Left ventricle myocardium superior (tissue), 1 donor: Measurements from ENCODE around the gene LIMK2. TPM values are rescaled to one million over a fixed set of nuclear protein-coding genes. Genes with fewer than 3 reads are reported as not detected.
"Not testable (repeated sequence)": the region's sequence is repeated elsewhere in the genome, so short reads cannot be mapped to it uniquely, and the experiment has no call there.

ENCODE experiments used
- ATAC-seq: fragments of 200-7000 bp; cut with Tn5 transposase; one replicate; pipeline ENCODE4 v1.9.1; 2020; ENCODE audit warnings: mild to moderate bottlenecking, moderate library complexity
- DNase-seq: peaks from one replicate; pipeline ENCODE4 v3.0.0-alpha.2; 2020
- intact Hi-C: fragments of 100-400 bp; cut with micrococcal nuclease; formaldehyde crosslinking; loops from one replicate; pipeline ENCODE4 v1.11.0; 2022
- total RNA-seq: library from RNA; stranded (reverse); fragmentation: NEBNext Ultra II Directional; extraction: Animal tissue kit (Norgen Biotek cat#: 25700); gene quantifications from one replicate; pipeline ENCODE4 v1.2.1, GENCODE V29; 2021
- donor health status: DM: no; HTN: yes; CAD: no; lungs with severe emphysema.

Gene LIMK2
- total RNA-seq, 1 donor from 2014 or later, result 8.6 TPM

GRCh38 chr22:31236044-31236443, 23.9 kb downstream of the LIMK2 start:
- intact Hi-C loops, result not testable (repeated sequence)

DNA sequence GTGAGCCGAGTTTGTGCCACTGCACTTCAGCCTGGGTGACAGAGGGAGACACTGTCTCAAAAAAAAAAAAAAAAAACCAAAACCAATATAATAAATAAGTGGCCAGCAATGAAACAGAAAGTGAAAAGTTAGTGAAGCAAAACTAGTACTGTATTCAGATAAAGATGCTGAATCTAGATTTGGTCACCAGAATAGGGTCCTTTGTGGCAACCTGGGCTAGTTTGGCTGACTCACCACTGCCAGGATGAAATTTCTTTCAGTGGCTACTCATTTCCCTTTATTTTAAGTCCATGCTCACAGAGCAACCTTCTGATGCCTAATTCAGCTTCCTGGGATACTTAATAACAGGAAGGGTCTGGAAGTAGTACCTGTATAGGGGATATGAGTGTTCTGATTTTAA, 26.0 kb downstream of the LIMK2 start:
- ATAC-seq, result no peak
- intact Hi-C loops, result no loop called here
- DNase-seq, result no peak

More at GRCh38 chr22:31236044-31236443, 23.9 kb downstream of the LIMK2 start:
- not testable (repeated sequence) for DNase-seq, ATAC-seq

DNA sequence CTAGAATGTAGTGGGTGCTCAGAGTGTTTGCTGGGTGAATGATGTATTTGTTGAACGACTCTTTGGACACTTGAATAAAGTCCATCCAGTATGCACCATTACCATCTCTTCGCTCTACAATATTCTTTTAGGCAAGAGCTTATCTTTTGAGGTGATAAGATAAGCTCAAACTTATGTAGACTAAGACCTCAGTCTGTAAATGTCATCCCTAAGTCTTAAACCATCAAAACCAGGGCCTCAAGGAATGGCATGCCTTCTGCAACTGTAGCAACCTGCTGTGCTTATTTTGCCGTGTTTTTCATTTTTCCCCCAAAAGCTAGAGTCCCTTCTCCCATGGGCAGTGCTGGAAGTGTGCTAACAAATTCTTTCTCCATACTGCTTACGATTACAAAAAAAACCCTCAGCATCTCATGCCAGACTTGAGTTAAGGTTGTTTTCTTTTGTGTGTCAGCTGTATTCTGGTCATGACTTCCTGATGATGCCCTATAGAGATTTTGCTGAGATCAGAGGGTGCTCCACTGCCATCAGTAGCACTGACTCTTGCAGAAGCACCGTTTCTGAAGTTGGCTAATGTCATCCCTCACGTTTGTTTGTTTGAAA, 27.8 kb downstream of the LIMK2 start:
- ATAC-seq (no peak), DNase-seq (no peak)
- intact Hi-C loops, result no loop called here

DNA sequence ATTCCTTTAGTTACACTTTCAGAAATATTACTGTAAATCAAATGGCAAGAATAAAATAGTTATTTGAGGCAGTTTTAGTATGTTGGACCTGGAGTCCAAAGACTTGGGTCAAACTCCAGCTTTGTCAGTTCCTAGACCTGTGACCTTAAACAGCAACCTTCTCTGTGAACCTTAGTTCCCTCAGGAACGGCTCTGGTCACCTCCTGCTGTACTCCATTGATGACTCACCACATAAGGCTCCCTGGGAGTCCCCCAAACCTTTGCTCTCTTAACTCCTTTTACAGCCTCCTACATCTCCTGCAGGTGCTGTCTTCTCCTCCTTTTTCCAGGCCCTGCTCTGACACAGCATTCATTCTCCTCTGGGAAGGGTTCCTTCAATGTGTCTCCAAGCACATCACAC, 29.1 kb downstream of the LIMK2 start:
- ATAC-seq (no peak), DNase-seq (no peak)
- intact Hi-C loops, result no loop called here

GRCh38 chr22:31241936-31242335, 29.8 kb downstream of the LIMK2 start:
- ATAC-seq, result no peak
- no peak for DNase-seq
- intact Hi-C loops, result no loop called here

- intact Hi-C loops, result no loop called here
- no peak for ATAC-seq
- no peak for DNase-seq
These were observed 31.4 kb downstream of the LIMK2 start for GRCh38 chr22:31243339-31244045.

- intact Hi-C loops, result no loop called here
- no peak for ATAC-seq
These were observed 32.2 kb downstream of the LIMK2 start for GRCh38 chr22:31244046-31244942.

GRCh38 chr22:31244943-31245451, 32.9 kb downstream of the LIMK2 start:
- DNase-seq, result no peak
- no peak for ATAC-seq
- intact Hi-C loops, result no loop called here

More at GRCh38 chr22:31244046-31244942, 32.2 kb downstream of the LIMK2 start:
- DNase-seq, result no peak

GRCh38 chr22:31245998-31246397, 33.9 kb downstream of the LIMK2 start:
- ATAC-seq, DNase-seq, intact Hi-C loops: not testable (repeated sequence)

- no peak for DNase-seq
- intact Hi-C loops, result no loop called here
- no peak for ATAC-seq
These were observed 34.6 kb downstream of the LIMK2 start for GRCh38 chr22:31246687-31247086.

GRCh38 chr22:31247726-31248125, 35.6 kb downstream of the LIMK2 start:
- intact Hi-C loops, result no loop called here
- DNase-seq, result no peak
- peak; percentile 9 for ATAC-seq

DNA sequence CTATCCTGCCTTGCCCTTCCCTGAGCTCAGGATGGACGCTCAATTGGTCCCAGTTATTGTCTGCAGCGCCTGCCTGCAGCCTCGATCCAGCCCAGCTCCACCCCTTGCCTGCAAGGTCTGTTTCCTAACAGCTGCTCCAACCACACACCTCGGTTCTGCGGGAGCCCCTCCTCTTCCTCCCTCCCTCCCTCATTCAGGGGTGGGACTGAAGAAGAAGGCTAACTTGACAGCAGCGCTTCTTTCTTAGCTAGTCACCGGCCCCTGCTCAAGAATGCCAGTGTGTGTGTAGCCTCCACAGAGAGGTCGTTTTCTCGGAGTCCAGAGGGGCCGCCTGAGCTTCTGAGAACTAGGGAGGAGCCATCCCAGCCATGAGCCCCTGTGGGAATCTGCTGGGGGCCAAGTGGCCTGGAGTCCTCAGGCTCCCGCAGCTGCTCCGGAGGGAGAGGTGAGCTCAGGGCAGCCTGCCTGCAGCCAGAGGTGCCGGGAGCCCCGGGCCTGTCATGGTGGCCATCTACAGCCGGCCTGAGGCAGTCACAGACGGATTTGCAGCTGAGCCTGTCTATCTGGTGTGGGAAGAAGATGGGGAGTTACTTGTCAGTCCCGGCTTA, 36.1 kb downstream of the LIMK2 start:
- ATAC-seq (peak; percentile 97), DNase-seq (peak; percentile 77)
- intact Hi-C loops, result no loop called here

DNA sequence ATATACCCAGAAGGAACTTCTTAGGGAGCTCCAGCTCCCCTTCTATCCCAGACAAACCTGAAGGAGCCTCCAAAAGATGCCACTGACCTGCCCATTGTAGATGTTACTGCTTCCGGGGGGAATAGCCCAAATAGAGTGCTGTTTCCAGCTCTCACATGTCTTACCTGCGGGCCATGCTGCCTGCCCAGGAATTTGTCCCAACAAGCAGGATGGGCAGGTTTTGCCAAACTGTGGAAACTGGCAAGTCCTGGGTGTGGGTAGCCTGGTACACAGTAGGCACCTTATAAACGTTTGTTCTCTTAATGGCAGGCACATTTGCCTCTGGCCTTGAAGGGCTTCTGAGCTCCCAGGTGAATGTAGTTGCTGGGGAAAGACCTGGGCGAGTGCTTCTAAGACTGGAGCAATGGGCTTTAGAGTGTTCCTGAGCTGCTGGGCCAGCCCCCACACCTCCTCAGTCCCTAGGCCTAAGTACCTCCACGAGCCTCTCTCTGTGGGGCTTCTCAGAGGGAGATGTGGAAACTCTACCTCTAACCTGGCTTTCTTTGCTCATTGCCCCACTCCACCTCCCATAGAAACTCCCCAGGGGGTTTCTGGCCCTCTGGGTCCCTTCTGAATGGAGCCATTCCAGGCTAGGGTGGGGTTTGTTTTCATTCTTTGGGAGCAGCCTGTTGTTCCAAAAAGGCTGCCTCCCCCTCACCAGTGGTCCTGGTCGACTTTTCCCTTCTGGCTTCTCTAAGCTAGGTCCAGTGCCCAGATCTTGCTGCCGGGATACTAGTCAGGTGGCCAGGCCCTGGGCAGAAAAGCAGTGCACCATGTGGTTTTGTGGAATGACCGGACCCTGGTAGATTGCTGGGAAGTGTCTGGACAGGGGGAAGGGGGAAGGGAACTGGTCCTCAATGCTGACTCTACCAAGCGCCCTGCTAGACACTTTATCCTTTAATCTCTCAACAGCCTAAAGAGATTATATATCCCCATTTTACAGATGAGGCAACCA, 37.2 kb downstream of the LIMK2 start:
- no peak for DNase-seq
- intact Hi-C loops, result no loop called here
- no peak for ATAC-seq

DNA sequence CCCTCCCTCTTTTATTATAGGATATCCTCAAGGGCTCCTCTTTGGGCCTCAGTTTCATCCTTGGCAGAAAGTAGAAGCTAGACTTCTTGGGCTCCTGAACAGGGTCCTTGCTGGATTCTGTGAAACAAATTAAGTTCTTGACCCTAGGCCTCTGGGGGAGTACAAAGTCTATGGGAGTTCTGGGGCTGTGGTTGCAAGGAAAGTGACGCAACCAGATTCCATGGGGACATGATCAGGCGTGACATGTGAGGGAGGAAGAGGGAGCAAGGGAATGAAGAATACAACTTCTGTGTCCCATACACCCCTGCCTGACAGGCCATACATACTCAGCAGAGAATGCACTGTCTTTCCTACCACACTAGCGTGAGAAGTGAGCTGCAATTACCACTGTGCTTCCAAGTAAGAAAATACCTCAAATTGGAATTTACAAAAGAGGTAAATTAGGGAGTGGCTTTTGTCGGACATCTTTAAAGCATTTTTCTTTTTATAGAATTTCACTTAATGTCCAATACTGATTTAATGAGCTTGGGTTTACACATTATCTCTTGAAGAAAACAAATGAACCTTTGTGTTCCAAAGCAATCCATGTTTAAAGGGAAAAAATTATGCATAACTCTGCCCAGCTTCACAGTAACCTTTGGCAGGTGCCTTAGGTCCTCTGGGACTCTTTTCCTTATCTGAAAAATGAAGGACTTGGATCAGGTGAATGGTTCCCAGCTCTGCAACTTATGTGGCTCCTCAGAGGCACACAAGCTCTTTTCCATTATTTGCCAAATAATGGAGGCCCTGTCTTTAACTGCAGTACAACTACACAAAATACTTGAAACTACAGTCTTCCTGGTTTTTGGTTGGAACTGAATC, 38.9 kb downstream of the LIMK2 start:
- DNase-seq (no peak), ATAC-seq (no peak)
- intact Hi-C loops, result no loop called here

- intact Hi-C loops, result no loop called here
- DNase-seq (peak; percentile 42), ATAC-seq (peak; percentile 72)
These were observed 41.9 kb downstream of the LIMK2 start for GRCh38 chr22:31253949-31254348.

- ATAC-seq (no peak), DNase-seq (no peak)
- intact Hi-C loops, result no loop called here
These were observed 47.8 kb downstream of the LIMK2 start for GRCh38 chr22:31259798-31260473.

GRCh38 chr22:31260474-31260856, 48.4 kb downstream of the LIMK2 start:
- DNase-seq, result no peak
- intact Hi-C loops, result no loop called here
- ATAC-seq, result no peak
